Globus pallidus (tissue), 1 donor: ENCODE results near the gene CCNB2.
"Not testable (repeated sequence)": the region's sequence is repeated elsewhere in the genome, so short reads cannot be mapped to it uniquely, and the experiment has no call there.

Experiments
- DNase-seq: peaks from one replicate; pipeline ENCODE4 v3.0.0-alpha.2; 2015; ENCODE audit warnings: low spot score

Gene CCNB2

DNA sequence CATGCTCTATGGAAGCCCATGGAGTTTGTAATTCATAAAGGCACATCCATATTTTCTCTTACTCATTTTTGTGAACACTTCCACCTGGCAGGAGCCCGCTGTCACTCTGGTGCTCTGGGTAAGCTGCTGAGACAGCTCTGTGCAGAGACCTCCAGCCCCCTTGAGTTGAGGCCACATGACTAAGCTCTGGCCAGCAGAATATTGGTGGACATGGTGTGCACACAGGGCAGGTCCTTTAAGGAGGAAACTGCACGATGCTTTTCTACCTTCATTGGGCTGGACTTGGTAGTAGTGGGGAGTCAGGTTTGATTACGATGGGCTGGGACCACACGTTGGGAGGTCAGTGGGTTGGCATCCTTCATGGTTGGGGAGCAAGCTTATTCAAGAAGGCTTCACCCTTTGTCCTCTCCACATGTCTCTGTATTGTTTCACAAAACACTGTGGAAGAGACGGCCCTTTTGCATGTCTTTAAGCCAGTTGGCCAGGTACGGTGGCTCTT, 29.0 kb downstream of the CCNB2 start:
- DNase-seq = no peak

DNA sequence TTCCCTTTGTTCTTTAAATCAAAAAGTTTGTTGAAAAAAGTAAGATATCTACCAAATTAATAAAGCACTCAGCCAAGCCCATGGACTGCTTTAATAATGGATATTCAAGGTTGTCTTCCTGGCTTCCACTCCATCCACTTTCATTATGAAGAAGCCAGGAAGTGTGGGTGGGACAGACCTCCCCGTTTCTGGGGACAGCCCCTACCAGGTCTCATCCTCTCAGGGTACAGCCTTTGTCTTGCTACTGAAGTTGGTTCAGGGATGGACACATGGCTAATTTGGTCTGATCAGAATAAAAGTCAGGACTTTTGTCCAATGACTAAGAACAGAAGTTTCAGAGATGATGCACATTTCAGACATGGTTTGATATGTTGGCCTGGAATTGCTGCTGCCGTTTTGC, 32.6 kb downstream of the CCNB2 start:
- DNase-seq = no peak

DNA sequence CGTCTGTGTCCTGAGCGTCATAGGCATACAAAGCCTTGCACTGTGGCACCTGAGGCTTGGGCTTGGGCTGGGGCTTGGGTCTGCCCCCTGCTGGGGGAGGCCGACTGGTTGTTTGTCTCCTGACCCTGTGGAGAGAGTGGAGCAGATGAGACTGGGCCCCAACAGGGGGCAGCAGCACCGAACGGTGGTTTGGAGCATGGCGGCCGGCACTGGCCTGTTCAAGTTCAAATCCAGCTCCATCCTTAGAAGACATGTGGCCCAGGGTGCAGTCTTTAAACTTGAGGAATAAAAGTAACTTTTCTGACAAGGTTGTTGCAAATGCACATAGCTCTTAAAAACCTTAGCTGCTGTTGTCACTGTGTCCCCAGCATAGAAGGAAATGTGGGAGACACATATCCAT, 33.3 kb downstream of the CCNB2 start:
- DNase-seq = no peak

DNA sequence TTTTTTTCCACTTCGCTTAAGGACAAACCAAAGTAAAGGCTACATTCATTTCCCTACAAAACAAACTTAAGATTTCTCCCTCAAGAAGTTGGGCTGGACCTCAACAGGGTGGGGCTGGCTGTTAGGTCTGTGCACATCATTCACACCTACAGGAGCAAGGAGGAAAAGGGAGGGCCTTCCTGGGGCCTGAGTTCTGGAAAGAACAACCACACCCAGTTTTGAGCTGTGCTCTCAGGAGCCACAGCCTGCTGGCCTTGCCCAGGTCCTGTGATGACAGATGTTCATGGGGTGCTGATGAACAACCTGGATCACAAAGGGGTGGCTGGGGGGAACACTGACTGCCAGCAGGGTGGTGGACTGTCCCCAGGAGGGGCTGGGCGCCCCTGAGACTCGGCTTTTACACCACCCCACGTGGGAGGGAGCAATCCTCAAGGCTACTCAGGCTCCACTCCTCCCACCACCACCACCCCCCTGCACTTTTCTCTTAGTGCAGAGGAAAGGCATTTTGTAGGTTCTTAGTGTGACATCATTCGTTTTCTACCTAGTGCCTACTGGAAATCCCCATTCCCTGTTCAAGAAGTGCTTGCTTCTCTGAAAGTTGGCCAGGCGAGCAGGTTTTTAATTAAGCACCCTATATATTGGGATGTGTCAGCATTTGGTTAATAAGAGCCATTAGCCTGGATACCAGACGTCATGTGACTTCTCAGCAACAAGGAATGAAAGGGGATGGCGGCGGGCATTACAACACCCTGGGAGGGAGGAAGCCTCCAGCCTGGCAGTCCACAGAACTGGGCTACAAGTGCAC, 35.7 kb downstream of the CCNB2 start:
- no peak for DNase-seq

DNA sequence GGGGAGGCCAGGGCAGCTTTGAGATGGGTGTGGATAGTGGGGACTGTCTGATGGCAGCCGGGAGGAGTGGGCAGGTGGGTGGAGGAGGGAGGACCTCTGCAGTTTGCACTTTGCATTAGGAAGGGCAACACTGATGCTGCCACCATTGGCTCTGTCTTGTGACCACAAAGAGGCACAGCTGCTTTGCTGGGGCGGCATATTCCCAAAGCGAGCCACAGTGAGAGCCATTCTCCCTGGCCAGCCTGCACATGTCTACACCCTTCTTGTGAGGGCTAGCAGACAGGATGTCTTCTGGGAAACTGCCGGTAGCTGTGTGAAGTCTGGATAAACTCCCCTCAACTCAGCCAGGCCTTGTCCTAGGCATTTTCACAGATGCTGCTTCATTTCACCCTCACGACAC, 38.3 kb downstream of the CCNB2 start:
- DNase-seq = no peak

DNA sequence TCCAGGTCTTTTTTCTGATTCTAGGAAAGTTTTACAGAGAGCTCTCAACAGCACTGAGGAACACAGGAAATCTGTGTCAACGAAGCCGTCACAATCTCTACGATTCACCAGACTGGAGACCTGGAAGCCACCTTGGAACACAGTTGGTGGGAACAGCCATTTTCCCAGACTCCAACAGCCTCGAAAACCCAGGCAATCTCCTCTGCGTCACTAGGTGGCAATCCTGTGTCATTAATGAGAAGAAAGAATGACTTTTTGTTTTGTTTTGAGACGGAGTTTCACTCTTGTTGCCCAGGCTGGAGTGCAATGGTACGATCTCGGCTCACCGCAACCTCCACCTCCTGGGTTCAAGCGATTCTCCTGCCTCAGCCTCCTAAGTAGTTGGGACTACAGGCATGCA, 39.6 kb downstream of the CCNB2 start:
- DNase-seq = not testable (repeated sequence)

DNA sequence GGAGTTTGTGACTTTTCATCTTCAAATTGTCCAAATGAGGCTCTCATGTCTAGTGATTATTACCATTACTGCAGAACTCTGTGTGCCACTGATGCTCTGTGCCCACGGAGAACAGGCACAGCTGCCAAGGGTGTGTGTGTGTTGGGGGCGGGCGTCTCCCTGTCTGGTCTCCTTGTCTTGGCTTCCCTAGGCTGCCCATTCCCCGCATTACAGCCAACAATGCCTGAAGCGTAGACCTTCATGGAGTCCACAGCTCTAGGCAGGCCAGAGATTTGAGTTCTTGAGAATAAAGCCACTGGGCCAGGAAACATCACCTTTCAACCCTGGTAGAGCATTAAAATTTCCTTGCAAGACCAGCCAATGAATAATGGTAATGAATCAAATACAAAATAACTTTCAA, 42.7 kb downstream of the CCNB2 start:
- no peak for DNase-seq

DNA sequence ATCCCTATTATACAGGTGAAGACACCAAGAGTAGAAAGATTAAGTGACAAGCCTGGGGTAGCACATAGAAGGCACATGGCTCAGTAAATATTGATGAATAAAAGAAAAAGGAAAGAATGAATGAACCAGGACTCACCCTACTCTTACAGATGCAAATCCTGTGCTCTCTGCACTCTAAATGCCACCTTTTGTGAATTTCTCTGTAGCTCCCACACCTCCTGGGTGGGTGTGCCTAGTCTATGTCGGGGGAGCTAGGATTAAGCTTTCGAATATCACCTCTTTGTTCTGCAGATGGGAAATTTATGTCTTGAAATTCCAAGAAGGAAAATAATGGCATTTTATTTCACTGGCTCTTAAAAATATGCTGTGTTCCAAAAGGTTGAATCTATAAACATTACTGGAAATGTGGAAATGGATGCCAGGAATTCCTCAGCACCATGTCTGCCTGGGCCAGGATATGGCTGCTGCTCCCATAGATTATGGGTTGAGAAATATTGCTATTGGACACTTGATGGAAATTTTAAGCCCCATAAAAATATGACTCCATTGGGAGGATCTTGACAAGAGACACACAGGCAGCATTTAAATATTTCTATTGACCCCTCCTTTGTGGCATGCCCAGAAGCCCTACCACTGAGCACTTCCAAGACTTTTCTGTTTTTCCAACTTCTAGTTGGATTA, 43.3 kb downstream of the CCNB2 start:
- DNase-seq = no peak

DNA sequence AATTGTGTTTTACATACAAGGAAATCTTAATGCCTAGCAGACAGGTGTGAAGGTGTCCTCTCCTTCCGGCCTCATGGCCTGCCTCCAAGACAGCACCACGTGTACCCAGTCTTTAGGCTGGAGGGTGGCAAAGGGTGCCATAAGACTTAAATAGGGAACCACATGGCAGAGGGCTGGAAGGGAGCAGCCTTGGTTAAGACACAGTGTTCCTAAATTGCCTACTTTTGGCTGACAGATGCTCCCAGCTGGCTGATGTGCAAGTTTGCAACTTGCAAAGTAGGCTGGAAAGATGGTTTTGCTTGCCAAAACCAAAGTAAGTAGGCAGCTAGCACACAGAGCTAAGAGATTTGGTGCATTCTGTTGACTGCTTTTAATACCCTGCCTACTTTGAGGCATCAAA, 45.2 kb downstream of the CCNB2 start:
- no peak for DNase-seq

DNA sequence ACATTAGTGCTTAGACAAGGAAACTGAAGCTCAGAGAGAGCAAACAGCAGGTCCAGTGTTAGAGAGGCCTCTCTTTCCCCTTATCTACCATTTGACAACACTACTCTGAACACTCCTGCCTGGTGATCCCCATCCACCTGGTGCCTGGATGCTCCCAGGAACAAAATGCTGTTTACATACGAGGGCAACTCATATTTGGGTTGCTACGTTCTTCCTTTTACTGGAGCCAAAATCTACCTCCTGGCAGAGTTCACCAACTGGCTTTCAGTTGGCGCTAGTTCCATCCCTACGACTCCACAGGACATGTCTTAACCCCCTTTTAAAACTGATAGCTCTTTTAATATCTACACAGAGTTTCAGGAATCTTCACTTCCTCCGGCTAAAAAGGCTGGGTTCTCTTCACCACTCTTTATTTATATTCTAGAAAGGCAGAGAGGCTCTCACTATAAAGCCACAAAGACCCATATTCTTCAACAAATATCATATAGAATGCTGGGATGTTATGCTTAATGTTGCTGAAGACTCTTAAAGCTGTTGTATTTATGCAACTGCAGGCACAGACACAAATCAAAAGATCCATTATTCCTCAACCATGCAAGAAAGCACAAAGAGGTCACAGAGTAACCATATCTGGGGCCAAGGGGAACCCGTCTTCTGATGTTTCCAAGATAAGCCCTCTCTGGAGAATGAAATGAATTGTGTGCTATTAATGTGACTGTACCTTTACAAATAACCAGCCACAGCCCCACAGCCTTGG, 47.9 kb downstream of the CCNB2 start:
- no peak for DNase-seq

DNA sequence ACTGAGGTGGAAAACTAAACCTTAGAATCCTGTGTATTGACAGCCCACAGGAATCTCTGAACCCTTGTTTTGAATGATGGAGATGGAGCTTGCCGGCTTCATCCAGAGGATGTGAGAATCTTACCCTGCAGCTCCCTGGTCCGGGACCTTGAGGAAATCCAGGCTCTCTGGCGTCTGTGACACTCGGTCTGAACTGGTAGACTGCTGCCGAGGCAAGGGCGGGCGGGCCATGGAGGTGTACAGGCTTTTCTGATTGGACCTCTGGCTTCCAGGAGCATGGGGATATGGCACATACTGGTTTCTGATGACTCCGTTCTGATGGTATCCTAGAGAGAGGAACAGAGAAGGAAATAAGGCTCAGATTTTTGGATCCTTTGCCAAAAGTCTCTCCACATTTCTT, 48.5 kb downstream of the CCNB2 start:
- no peak for DNase-seq

DNA sequence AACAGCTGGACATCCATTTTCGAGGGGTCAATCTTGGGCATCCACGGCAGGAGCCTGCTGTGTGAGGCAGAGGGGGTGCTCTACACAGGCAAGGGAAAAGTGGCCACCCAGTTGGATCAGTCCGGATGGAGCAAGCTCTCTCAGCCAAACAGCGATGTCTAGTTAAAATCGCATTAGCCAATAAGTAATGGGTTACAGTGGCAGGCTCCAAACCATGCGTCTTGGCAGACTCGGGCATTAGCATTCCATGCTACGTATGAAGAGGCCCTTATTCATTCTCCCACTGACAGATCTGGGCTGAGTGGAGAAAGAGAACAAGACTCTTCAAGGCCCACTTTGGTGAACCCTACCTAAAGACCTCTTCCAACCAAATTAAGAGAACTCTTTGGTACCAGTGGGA, 49.3 kb downstream of the CCNB2 start:
- DNase-seq = no peak

DNA sequence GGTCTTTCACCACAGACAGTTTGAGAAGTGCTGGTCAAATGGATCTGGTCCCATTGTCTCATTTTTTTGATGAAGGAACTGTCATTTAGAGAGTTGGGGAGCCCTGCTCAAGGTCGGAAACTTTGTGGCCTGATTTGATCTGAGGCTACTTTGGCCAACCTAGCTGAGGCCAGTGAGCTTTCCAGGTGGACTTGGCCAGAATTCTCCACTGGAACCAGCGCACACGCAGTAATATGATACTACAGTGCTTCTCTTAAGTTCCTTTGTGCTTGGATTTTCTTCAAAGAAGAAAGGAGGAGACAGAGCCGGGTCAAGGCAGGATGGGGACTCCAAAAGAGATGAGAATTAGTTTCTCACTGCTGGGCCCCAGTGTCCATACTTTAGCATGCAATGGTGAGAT, 50.5 kb downstream of the CCNB2 start:
- DNase-seq = no peak

DNA sequence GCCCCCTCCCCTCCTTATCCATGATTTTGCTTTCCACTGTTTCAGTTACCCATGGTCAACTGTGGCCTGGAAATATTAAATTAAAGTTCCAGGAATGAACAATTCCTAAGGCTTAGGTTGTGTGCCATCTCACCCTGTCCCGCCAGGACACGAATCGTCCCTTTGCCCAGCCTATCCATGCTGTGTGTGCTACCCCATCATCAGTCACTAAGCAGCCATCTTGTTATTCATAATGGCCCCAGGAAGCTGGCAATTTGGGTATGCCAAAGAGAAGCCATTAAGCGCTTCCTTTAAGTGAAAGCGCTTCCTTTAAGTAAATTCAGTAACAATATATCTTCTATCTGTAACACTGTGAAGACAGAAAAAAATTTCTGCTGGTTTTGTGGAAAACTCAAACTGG, 52.5 kb downstream of the CCNB2 start:
- no peak for DNase-seq

DNA sequence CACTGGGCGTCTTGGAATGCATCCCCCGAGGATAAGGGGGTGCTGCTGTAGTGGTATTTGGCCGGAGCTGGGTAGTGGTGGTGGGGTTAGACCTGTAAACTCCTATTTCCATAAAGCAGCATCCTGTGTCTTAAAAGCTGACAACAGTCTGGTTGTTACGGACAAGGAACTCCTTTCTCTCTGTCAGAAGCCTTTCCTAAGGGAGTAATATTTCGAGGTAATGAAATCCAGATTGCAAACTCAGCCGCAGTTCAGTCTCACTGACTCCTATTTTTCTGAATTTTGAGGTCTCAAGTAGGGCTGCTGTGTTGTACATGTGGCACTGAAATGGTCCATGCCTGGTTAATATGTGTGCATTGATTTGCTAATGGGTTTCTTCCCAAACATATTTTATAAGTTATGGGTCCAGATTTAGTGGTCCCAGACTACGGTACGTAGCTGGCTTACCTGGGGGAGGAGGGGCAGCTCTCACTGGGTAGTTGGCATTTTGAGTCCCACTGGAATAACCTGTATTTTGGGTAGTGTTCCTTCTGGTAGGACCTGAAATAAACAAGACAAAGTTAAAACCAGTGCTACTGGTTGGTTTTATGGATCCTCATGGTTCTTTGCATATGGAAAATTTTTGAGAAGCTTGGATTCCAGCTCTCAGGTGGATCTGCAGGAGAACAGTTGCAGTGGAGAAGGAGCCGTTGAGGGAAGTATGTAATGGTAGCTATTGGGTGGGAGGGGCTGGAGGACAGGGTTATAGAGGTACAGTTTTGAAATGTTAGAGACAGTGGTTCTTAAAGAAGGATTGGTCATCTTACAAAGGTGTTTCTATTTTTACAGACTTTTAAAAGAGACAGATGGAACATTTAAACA, 53.1 kb downstream of the CCNB2 start:
- DNase-seq = no peak

DNA sequence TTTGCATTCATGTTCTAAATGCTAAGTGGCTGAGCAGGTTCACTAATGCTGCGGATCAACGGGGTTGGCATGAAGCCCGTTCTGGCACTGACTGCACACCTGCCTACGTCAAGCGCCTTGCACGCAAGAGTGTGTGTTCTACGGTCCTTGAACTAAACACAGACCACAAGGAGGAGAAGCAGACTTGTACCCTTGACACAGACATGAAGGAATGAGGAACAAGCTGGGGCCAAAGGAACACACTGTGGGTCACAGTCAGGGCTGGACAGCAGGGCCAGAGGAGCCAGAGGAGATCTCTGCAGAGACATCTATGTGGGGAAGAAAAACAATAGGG, 53.7 kb downstream of the CCNB2 start:
- no peak for DNase-seq

DNA sequence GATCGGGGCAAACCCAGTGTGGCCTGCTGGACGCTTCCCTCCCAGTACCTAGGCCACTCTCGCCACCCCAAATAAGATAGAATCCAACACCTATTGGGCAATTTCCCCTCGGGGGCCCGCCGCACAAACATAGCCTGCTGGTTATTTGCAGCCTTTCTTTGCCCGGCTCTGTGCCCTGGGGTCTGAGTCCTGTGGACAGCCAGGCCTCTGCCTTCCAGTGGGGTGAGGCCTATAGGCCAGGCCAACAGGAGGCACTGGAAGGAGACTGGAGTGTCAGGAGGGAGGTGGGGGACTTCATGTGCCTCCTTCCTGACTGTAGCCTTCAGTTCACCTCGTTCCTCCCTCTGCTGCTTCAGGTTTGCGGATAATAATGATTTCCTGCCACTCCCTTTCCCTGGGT, 54.3 kb downstream of the CCNB2 start:
- DNase-seq = no peak

DNA sequence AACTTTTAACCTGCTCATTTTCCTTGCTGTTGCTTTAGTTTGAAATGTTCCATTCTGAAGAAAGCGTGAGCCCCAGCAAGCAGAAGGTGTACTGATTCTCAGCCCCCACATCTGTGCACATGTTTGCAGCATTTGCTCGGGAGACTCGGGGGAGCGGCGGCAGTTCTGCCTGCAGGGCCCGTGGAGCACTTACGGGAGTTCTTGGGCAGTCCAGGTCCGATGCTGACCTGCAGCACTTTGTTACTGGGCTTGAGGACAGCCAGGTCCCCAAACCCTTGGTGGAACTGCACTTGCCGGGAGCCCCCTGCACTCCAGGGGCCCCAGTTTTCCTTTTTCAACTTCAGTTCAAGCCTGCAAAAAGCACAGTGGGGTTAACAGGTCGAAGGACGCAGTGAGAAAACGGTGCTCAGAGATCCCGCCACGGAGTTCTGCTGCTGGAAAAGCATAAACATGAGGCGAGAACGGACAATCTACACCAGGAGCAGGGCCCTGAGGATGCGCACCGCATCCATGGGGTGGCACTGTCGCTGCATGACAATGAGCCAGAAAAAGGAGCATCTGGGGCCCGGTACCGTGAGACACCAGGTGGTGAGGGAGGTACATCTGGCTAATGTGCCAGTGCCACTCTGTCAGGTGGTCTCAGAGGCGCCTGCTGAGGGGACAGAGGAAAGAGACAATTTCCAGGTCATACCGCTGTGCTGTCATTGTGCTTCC, 56.1 kb downstream of the CCNB2 start:
- DNase-seq = no peak

DNA sequence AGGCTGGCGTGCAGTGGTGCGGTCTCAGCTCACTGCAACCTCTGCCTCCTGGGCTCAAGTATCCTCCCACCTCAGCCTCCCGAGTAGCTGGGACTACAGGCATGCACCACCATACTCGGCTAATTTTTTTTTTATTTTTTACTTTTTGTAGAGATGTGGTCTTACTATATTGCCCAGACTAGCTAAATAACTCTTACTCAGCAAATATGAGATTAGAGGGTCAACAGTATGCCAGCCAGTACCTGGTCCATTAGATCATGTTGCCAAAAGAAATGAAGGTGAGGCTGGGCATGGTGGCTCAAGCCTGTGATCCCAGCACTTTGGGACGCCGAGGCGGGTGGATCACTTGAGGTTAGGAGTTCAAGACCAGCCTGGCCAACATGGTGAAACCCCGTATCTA, 57.1 kb downstream of the CCNB2 start:
- not testable (repeated sequence) for DNase-seq

DNA sequence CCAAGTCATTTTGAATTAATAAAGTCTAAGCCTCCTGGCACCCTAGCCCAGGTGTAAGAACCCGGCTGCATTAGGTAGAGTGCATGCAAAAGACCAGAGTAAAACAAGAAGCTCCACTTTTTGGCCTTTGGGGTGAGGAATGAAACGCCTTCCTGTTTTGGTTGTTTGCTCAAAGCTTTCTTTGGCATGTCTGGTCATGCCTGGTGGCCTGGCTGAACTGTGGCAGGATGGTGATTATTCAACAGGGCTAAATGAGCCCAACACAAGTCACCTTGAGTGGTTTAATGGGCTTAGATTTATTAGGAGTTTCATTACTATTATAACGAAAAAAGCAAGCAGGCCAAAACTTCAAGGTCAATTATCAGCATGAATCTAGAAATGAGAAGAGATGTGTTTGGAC, 60.8 kb downstream of the CCNB2 start:
- no peak for DNase-seq

DNA sequence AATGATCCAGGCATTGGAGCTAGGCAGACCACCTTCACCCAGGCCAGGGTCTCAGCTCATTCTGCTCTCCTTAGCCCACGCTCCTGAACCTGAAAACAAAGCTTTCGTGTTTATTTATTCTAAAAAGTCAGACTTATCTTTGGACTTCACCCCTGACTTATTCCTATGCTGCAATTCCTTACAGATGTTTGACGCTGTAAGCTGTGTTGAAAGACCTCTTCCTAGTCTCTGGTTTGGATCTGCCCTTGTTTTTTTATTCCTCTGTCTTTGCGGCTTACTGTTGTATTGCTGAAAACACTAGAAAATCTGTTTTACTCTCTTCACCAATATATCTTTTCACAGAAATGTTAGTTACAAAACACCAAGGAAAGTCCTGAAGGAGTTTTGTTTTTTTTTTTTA, 61.2 kb downstream of the CCNB2 start:
- no peak for DNase-seq
